Measurements from ENCODE around the gene LRTM1. TPM values are rescaled to one million over a fixed set of nuclear protein-coding genes. Genes with fewer than 3 reads are reported as not detected.

The LRTM1 gene
- total RNA-seq, 1 donor from 2014 or later = not detected

- intact Hi-C loops (cut with micrococcal nuclease) = no loop called here
- no peaks in the 10 kb centered on the region for H3K4me1 Mint-ChIP-seq (ENCODE audit: low read depth)
- H3K27me3 Mint-ChIP-seq (ENCODE audit: low read depth) = no peaks in the 10 kb centered on the region
- no peaks in the 10 kb centered on the region for H3K36me3 Mint-ChIP-seq (ENCODE audit: low read depth)
- DNase-seq (ENCODE audit: low spot score) = no peak
- no peak overlapping the region for H3K27ac Mint-ChIP-seq
- no peak overlapping the region for H3K4me3 Mint-ChIP-seq (ENCODE audit: low read depth)
- no peaks in the 10 kb centered on the region for H3K9me3 Mint-ChIP-seq
Observed at GRCh38 chr3:54932606-54933005, 4.7 kb upstream of the LRTM1 start.

- Mint-ChIP-seq H3K9me3 (no peaks in the 10 kb centered on the region), H3K4me3 (ENCODE audit: low read depth) (no peak overlapping the region), H3K36me3 (ENCODE audit: low read depth) (no peaks in the 10 kb centered on the region), H3K27ac (no peak overlapping the region), H3K27me3 (ENCODE audit: low read depth) (no peaks in the 10 kb centered on the region), H3K4me1 (ENCODE audit: low read depth) (no peaks in the 10 kb centered on the region)
- no peak for DNase-seq (ENCODE audit: low spot score)
- intact Hi-C loops (cut with micrococcal nuclease) = no loop called here
Observed at GRCh38 chr3:54931182-54931581, 3.3 kb upstream of the LRTM1 start.

- Mint-ChIP-seq H3K4me3 (ENCODE audit: low read depth) (no peak overlapping the region), H3K36me3 (ENCODE audit: low read depth) (no peaks in the 10 kb centered on the region)
Observed at GRCh38 chr3:54918516-54918915, 9.3 kb downstream of the LRTM1 start.

GRCh38 chr3:54917862-54918261, 10.0 kb downstream of the LRTM1 start:
- Mint-ChIP-seq H3K27me3 (ENCODE audit: low read depth) (no peaks in the 10 kb centered on the region), H3K9me3 (no peaks in the 10 kb centered on the region), H3K27ac (no peak overlapping the region), H3K4me1 (ENCODE audit: low read depth) (no peaks in the 10 kb centered on the region), H3K36me3 (ENCODE audit: low read depth) (no peaks in the 10 kb centered on the region), H3K4me3 (ENCODE audit: low read depth) (no peak overlapping the region)
- no peak for DNase-seq (ENCODE audit: low spot score)
- intact Hi-C loops (cut with micrococcal nuclease) = no loop called here

More at GRCh38 chr3:54918516-54918915, 9.3 kb downstream of the LRTM1 start:
- Mint-ChIP-seq H3K9me3 (no peaks in the 10 kb centered on the region), H3K27me3 (ENCODE audit: low read depth) (no peaks in the 10 kb centered on the region), H3K4me1 (ENCODE audit: low read depth) (no peaks in the 10 kb centered on the region), H3K27ac (no peak overlapping the region)
- intact Hi-C loops (cut with micrococcal nuclease) = no loop called here
- DNase-seq (ENCODE audit: low spot score) = no peak

DNA sequence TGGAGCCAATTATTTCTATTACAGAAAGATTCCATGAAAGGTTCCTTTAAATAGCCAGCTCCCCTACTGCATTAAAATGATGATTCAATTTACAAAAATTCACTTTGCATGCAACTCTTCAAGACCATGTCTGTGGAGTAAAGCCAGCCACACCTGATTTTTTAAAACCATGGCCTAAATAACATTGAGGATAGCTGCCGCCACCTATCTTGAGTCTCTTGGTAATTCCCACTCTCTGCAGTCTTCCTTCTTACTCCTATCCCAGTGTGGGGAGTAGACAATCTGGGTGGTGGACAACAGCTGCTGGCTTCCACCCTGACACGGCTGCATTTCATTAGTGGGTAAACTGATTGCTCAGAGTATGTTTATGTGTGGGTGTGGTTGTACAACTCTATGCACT, 10.7 kb downstream of the LRTM1 start:
- Mint-ChIP-seq H3K27me3 (ENCODE audit: low read depth) (no peaks in the 10 kb centered on the region), H3K4me1 (ENCODE audit: low read depth) (no peaks in the 10 kb centered on the region), H3K4me3 (ENCODE audit: low read depth) (no peak overlapping the region), H3K36me3 (ENCODE audit: low read depth) (no peaks in the 10 kb centered on the region), H3K27ac (no peak overlapping the region), H3K9me3 (peaks cover 4% of the 10 kb centered on the region)
- intact Hi-C loops (cut with micrococcal nuclease) = no loop called here
- no peak for DNase-seq (ENCODE audit: low spot score)

GRCh38 chr3:54916732-54917131, 11.1 kb downstream of the LRTM1 start:
- intact Hi-C loops (cut with micrococcal nuclease) = no loop called here
- no peaks in the 10 kb centered on the region for H3K4me1 Mint-ChIP-seq (ENCODE audit: low read depth)
- no peak for DNase-seq (ENCODE audit: low spot score)
- no peaks in the 10 kb centered on the region for H3K27me3 Mint-ChIP-seq (ENCODE audit: low read depth)
- H3K9me3 Mint-ChIP-seq = peaks cover 4% of the 10 kb centered on the region
- H3K27ac Mint-ChIP-seq = no peak overlapping the region
- no peaks in the 10 kb centered on the region for H3K36me3 Mint-ChIP-seq (ENCODE audit: low read depth)
- no peak overlapping the region for H3K4me3 Mint-ChIP-seq (ENCODE audit: low read depth)

GRCh38 chr3:54915976-54916375, 11.9 kb downstream of the LRTM1 start:
- DNase-seq (ENCODE audit: low spot score) = no peak
- intact Hi-C loops (cut with micrococcal nuclease) = no loop called here
- no peaks in the 10 kb centered on the region for H3K36me3 Mint-ChIP-seq (ENCODE audit: low read depth)
- H3K27ac Mint-ChIP-seq = no peak overlapping the region
- H3K9me3 Mint-ChIP-seq = peaks cover 4% of the 10 kb centered on the region
- H3K27me3 Mint-ChIP-seq (ENCODE audit: low read depth) = no peaks in the 10 kb centered on the region
- H3K4me1 Mint-ChIP-seq (ENCODE audit: low read depth) = no peaks in the 10 kb centered on the region
- H3K4me3 Mint-ChIP-seq (ENCODE audit: low read depth) = no peak overlapping the region

DNA sequence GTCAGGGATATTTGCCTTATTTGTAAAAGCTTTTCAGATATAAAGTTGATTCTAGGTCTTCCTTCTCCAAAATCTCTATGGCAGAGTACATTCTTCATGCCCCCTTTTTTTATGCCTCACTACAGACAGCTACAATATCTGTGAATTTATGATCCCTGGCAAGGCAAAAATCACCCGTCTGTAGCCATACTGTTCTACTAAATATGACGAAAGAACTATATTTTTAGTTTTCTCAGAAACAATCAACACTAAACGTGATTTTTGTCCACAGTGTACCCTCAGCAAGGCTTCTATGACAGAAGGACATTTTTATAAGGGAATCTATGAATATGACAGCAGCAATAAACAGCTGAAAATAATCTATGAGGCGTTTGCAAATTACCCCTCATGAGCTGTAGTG, 12.7 kb downstream of the LRTM1 start:
- H3K4me1 Mint-ChIP-seq (ENCODE audit: low read depth) = no peaks in the 10 kb centered on the region
- H3K4me3 Mint-ChIP-seq (ENCODE audit: low read depth) = no peak overlapping the region
- H3K27ac Mint-ChIP-seq = no peak overlapping the region
- H3K36me3 Mint-ChIP-seq (ENCODE audit: low read depth) = no peaks in the 10 kb centered on the region
- no peak for DNase-seq (ENCODE audit: low spot score)
- intact Hi-C loops (cut with micrococcal nuclease) = no loop called here
- H3K9me3 Mint-ChIP-seq = peaks cover 4% of the 10 kb centered on the region
- H3K27me3 Mint-ChIP-seq (ENCODE audit: low read depth) = no peaks in the 10 kb centered on the region

GRCh38 chr3:54914180-54914579, 13.7 kb downstream of the LRTM1 start:
- Mint-ChIP-seq H3K27ac (no peak overlapping the region), H3K4me1 (ENCODE audit: low read depth) (no peaks in the 10 kb centered on the region), H3K36me3 (ENCODE audit: low read depth) (no peaks in the 10 kb centered on the region), H3K27me3 (ENCODE audit: low read depth) (no peaks in the 10 kb centered on the region), H3K9me3 (peaks cover 4% of the 10 kb centered on the region), H3K4me3 (ENCODE audit: low read depth) (no peak overlapping the region)
- intact Hi-C loops (cut with micrococcal nuclease) = no loop called here
- DNase-seq (ENCODE audit: low spot score) = no peak

DNA sequence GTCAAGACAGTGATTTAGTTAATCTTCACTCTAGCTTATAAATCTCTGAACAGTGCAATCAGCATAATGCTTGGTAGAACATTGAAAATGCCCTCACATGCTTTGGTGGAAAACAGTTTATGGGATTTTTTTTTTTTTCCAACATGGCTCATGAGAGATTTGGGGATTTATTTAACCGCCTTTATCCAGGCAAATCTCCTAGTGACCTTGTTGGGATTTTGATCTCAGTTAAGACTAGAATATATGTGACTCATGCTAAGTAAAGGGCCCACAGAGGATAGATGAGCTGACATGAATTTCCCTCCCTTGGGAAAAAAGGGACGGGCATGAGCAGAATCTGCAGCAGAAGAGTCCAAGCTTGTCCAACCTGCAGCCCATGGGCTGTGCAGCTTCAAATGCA, 18.7 kb downstream of the LRTM1 start:
- Mint-ChIP-seq H3K4me1 (ENCODE audit: low read depth) (no peaks in the 10 kb centered on the region), H3K36me3 (ENCODE audit: low read depth) (no peaks in the 10 kb centered on the region), H3K4me3 (ENCODE audit: low read depth) (no peak overlapping the region), H3K9me3 (peaks cover 4% of the 10 kb centered on the region), H3K27ac (no peak overlapping the region), H3K27me3 (ENCODE audit: low read depth) (no peaks in the 10 kb centered on the region)
- DNase-seq (ENCODE audit: low spot score) = no peak
- intact Hi-C loops (cut with micrococcal nuclease) = no loop called here

GRCh38 chr3:54906763-54907162, 21.1 kb downstream of the LRTM1 start:
- Mint-ChIP-seq H3K36me3 (ENCODE audit: low read depth) (no peaks in the 10 kb centered on the region), H3K27ac (no peak overlapping the region), H3K9me3 (no peaks in the 10 kb centered on the region), H3K27me3 (ENCODE audit: low read depth) (no peaks in the 10 kb centered on the region), H3K4me3 (ENCODE audit: low read depth) (no peak overlapping the region), H3K4me1 (ENCODE audit: low read depth) (no peaks in the 10 kb centered on the region)
- DNase-seq (ENCODE audit: low spot score) = no peak
- intact Hi-C loops (cut with micrococcal nuclease) = no loop called here

DNA sequence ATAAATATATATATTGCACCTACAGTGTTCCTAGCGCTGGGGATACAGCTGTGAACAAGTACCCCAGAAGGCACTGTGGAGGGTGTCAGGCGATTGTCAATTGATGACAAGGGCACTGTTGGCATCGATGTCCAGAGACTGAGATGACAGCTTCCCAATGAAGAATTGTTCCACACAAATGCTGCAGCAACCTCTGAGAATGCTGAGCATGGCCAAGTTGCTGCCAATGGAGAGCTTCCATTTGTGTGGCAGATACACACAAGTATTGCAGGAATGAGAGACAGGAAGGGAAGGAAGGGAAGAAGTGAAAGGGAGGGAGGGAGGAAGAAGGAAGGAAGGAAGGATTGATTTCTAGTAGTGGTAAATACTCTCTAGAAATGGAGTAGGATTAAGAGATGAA, 21.9 kb downstream of the LRTM1 start:
- Mint-ChIP-seq H3K4me3 (ENCODE audit: low read depth) (no peak overlapping the region), H3K27ac (no peak overlapping the region), H3K9me3 (no peaks in the 10 kb centered on the region), H3K27me3 (ENCODE audit: low read depth) (no peaks in the 10 kb centered on the region), H3K36me3 (ENCODE audit: low read depth) (no peaks in the 10 kb centered on the region), H3K4me1 (ENCODE audit: low read depth) (no peaks in the 10 kb centered on the region)
- intact Hi-C loops (cut with micrococcal nuclease) = no loop called here
- DNase-seq (ENCODE audit: low spot score) = no peak

DNA sequence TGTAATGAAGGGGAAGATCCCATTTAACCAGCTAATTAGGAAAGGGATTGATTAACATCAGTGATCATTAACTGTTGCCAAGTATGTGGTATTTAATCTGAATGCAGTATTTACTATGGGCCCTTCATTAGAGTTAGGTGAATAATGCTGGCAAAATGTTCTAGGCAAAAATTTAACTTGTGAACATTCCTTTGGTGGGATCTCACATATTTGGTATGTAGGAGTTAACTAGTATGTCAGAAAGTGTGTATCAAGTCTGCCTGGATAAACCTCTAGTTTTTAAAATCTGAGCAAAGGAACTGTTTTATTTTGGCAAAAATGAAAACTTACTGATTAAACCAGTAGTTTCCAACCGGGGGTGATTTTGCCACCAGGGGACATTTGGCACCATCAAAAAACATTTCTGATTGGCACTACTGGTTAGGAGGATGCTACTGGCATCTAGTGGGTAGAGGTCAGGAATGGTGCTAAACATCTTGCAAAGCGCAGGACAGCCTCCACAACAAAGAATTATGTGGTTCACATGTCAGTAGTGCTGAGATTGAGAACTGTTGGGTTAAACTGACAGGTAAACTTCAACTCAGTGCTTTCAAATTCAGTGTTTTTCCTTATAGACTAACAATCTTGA, 22.5 kb downstream of the LRTM1 start:
- Mint-ChIP-seq H3K36me3 (ENCODE audit: low read depth) (no peaks in the 10 kb centered on the region), H3K4me3 (ENCODE audit: low read depth) (no peak overlapping the region), H3K4me1 (ENCODE audit: low read depth) (no peaks in the 10 kb centered on the region), H3K27ac (no peak overlapping the region), H3K9me3 (no peaks in the 10 kb centered on the region), H3K27me3 (ENCODE audit: low read depth) (no peaks in the 10 kb centered on the region)
- DNase-seq (ENCODE audit: low spot score) = no peak
- intact Hi-C loops (cut with micrococcal nuclease) = no loop called here

Measured in activated T-helper 2 cell treated with anti-CD3 and anti-CD28 coated beads, Interferon-gamma antibody, Interleukin-2, Interleukin-4, amounts not matched to agents 10 μg/mL and 5 μg/mL and 100 μg/mL, durations not matched to agents 14 hours and 24 hours and 36 hours (primary cell).